Astrocyte of the cerebellum (primary cell): ENCODE results near the gene IGSF23.

Source experiments
- DNase-seq: peaks from one replicate; pipeline ENCODE4 v3.0.0-alpha.2; 2011; ENCODE audit warnings: low read depth
- H3K4me3 ChIP-seq: 2 replicates; pipeline ENCODE4 v1.5.1; 2011; ENCODE audit warnings: mild to moderate bottlenecking, low read depth, low read length, moderate library complexity
- in situ Hi-C: cut with HindIII; loops from 2 replicates; pipeline ENCODE4 v1.10.0; 2017; ENCODE audit warnings: low sequenced_read_pairs
- TF ChIP-seq, protein P1 (sequence below): IDR thresholded peaks from 2 replicates; pipeline ENCODE4 v1.5.1; 2012; ENCODE audit warnings: low read length, low read depth, moderate library complexity, mild to moderate bottlenecking; ENCODE audit errors: missing control alignments

The IGSF23 gene

DNA sequence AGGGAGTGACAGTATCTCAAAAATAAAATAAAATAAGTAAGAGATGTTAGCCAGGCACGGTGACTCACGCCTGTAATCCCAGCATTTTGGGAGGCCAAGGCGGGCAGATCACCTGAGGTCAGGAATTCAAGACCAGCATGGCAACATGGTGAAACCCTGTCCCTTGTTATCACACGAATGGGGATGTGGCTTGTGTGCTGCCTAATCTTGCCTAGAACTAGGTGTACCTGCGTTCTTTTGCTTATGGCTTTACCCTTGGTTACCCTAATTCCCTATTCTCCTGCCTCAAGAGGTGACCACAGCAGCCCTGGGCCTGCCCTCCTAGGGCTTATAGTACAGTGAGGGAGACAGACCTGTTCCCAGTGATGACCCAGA lies 24.0 kb downstream of the IGSF23 start:
- TF ChIP-seq, protein P1, sequence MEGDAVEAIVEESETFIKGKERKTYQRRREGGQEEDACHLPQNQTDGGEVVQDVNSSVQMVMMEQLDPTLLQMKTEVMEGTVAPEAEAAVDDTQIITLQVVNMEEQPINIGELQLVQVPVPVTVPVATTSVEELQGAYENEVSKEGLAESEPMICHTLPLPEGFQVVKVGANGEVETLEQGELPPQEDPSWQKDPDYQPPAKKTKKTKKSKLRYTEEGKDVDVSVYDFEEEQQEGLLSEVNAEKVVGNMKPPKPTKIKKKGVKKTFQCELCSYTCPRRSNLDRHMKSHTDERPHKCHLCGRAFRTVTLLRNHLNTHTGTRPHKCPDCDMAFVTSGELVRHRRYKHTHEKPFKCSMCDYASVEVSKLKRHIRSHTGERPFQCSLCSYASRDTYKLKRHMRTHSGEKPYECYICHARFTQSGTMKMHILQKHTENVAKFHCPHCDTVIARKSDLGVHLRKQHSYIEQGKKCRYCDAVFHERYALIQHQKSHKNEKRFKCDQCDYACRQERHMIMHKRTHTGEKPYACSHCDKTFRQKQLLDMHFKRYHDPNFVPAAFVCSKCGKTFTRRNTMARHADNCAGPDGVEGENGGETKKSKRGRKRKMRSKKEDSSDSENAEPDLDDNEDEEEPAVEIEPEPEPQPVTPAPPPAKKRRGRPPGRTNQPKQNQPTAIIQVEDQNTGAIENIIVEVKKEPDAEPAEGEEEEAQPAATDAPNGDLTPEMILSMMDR, result no peak
- in situ Hi-C loops, result no loop called here

DNA sequence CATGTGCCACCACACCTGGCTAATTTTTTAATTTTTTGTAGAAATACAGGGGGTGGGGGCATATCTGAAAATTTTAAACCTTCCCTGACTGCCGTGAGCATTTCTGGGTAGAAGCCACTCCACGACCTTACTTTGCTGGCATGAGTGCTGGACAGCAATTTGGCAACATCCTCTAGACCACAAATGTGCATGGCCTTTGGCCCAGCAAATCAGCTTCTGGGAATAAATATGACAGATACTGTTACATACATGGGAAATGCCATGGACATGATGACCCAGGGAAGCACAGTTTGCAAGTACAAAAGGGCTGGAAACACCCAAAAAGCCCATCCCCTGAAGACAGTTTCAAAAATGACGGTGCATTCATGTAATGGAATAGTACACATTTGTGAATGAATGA lies 27.2 kb downstream of the IGSF23 start:
- no peak overlapping the region for H3K4me3 ChIP-seq
- TF ChIP-seq, protein P1, result no peak
- in situ Hi-C loops, result no loop called here
- DNase-seq, result no peak

More for the DNA sequence above, 24.0 kb downstream of the IGSF23 start:
- no peak for DNase-seq
- no peak overlapping the region for H3K4me3 ChIP-seq

DNA sequence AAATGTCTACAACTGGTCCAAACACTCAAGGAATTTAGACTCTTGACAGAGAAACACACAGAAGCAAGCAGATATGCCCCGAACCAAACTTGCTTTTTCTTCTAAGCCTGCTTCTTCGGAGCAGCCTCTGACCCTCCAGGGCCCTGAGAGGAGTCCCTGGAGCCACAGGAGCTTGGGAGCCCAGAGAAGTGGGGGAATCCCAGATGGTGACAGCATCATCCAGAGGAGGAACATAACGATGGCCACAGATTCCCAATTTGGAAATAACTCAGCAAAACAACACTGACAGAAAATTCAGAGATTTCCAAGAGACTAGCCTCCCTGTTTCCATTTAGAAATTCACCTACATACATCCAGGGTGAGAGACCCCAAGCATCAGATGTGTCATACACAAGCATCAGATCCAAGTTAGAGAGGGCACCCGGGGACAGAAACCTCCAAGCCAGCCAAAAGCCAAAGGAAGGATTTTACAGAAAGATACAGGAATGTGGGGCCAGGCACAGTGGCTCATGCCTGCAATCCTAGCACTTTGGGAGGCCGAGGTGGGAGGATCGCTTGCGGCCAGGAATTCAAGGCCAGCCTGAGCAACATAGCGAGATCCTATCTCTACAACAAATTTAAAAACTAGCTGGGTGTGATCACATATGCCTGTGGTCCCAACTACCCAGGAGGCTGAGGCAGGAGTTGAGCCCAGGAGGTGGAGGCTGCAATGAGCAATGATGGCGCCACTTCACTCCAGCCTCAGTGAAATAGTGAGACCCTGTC lies 28.3 kb downstream of the IGSF23 start:
- in situ Hi-C loops, result no loop called here
- DNase-seq, result no peak
- no peak overlapping the region for H3K4me3 ChIP-seq
- TF ChIP-seq, protein P1, result no peak

DNA sequence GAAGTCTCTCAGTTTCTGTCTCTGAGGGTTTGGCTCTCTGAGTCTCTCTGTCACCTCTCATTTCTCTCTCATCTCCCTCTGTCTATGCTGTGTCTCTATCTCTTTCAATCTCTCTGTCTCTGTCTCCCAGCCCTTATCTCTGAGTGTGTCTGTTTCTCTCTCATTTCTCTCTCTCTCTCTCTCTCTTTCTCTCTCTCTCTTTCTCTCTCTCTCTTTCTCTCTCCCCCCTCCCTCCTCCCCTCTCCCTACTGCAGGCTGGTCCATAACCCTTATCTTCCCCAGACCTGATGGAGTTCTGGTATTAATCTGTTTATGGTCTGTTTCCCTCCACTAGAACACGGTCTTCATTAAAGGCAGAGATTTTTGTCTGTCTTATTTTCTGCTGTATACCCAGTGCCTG lies 29.0 kb downstream of the IGSF23 start:
- no peak overlapping the region for H3K4me3 ChIP-seq
- no peak for DNase-seq
- TF ChIP-seq, protein P1, result no peak
- in situ Hi-C loops, result no loop called here

DNA sequence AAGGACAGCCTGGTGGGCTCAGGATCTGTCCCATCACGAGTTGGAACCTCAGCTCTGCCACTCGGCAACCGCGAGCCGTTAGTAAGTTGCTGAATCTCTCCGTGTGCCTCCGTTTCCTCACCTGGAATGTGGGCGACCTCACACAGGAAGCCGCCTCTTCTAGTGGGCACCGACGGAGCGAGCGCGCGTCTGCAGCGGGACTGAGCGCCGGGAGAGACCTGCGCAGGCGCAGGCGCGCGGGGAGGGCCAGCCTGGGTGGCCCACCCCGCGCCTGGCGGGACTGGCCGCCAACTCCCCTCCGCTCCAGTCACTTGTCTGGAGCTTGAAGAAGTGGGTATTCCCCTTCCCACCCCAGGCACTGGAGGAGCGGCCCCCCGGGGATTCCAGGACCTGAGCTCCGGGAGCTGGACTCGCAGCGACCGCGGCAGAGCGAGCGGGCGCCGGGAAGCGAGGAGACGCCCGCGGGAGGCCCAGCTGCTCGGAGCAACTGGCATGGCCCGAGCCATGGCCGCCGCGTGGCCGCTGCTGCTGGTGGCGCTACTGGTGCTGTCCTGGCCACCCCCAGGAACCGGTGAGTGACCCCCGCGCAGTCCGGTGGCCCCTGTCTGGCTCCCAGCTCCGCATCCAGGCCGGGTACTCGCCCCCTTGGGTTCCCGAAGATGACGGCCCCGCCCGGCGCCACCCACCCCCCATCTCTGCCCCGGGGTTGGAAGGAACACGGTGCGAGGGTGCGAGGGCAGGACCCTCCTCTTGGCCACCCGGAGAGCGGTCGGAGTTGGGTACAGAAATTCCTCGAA lies 30.4 kb downstream of the IGSF23 start, which contains the start of gene PVR:
Gene PVR (plus strand): TSS at position 306 of the 797 bp plus-strand sequence. CDS start 187 bp downstream, at position 493.
- in situ Hi-C loops, result no loop called here
- peak within 1 kb of the TSS; percentile 83 for H3K4me3 ChIP-seq
- TF ChIP-seq, protein P1, result no peak
- DNase-seq, result no peak

DNA sequence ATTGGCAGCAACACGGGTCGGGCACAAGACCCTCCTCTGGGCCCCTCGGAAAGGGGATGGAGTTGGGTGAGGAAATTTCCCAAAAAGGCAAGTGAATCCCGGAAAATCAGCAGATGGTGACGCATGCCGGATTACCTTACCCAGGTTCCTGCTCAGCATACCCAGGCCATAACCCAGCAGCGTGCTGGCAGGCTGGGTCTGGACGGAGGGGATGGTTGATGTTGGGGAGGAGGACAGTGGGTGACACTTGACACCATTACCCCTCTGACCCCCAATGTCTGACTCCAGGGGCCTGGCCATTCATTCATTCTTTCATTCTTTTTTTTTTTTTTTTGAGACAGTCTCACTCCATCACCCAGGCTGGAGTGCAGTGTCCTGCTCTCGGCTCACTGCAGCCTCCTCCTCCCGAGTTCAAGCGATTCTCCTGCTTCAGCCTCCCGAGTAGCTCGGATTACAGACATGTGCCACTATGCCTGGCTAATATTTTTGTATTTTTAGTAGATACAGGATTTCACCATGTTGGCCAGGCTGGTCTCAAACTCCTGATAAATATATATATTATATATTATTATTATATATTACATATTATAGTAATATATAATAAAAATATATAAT lies 31.1 kb downstream of the IGSF23 start:
- H3K4me3 ChIP-seq, result peak overlapping the region; percentile 83
- no peak for DNase-seq
- in situ Hi-C loops, result no loop called here
- TF ChIP-seq, protein P1, result no peak
